K562 (cell line): ENCODE measurements around the gene S100P. TPM values are rescaled to one million over a fixed set of nuclear protein-coding genes. Genes with fewer than 3 reads are reported as not detected.

Experiments used
- CBFA2T3 ChIP-seq: fragments of 450-650 bp; IDR thresholded peaks from 2 replicates; pipeline ENCODE4 v1.6.1; 2017
- CCNT2 ChIP-seq: IDR thresholded peaks from 2 replicates; pipeline ENCODE4 v1.6.1; 2011; ENCODE audit warnings: borderline replicate concordance, low read depth, mild to moderate bottlenecking, moderate library complexity, mixed read lengths, low read length; ENCODE audit not compliant: insufficient read length; ENCODE audit errors: extremely low read depth
- CSDE1 ChIP-seq, 2 experiments: fragments of 450-650 bp; IDR thresholded peaks; 2 replicates each; pipeline ENCODE4 v1.6.1; 2016; ENCODE audit warnings: mild to moderate bottlenecking in 1 of 2
- EHMT2 ChIP-seq: fragments of 450-650 bp; IDR thresholded peaks from 2 replicates; pipeline ENCODE4 v1.6.1; 2018; ENCODE audit warnings: antibody characterized with exemption
- EWSR1 ChIP-seq: fragments of 450-650 bp; IDR thresholded peaks from 2 replicates; pipeline ENCODE4 v1.6.1; 2018; ENCODE audit warnings: borderline replicate concordance, mild to moderate bottlenecking, low read depth, moderate library complexity; ENCODE audit not compliant: partially characterized antibody
- HDAC1 ChIP-seq, 2 experiments: fragments of 450-650 bp; IDR thresholded peaks; 2 replicates each; pipeline ENCODE4 v1.6.1; 2016 to 2017; ENCODE audit warnings: inconsistent platforms in 1 of 2, mild to moderate bottlenecking in 1 of 2, moderate library complexity in 1 of 2
- HDAC6 ChIP-seq: IDR thresholded peaks from 2 replicates; pipeline ENCODE4 v1.6.1; 2012; ENCODE audit warnings: low read depth, mild to moderate bottlenecking, control low read depth, inconsistent platforms, low read length, moderate library complexity
- HNRNPLL ChIP-seq: fragments of 200-400 bp; formaldehyde crosslinking; IDR thresholded peaks from 2 replicates; pipeline ENCODE4 v1.6.1; 2017; ENCODE audit warnings: low read length, low read depth, mild to moderate bottlenecking; ENCODE audit not compliant: poor library complexity, severe bottlenecking
- HNRNPUL1 ChIP-seq: fragments of 200-400 bp; formaldehyde crosslinking; IDR thresholded peaks from 2 replicates; pipeline ENCODE4 v1.6.1; 2017; ENCODE audit warnings: low read length
- MCM2 ChIP-seq: fragments of 450-650 bp; IDR thresholded peaks from 2 replicates; pipeline ENCODE4 v1.6.1; 2017; ENCODE audit warnings: low read depth, mild to moderate bottlenecking
- MTF1 ChIP-seq: fragments of 250-450 bp; sonication (Bioruptor Pico); IDR thresholded peaks from 2 replicates; pipeline ENCODE4 v1.9.0; 2021; ENCODE audit warnings: moderate library complexity, mild to moderate bottlenecking, inconsistent platforms, borderline replicate concordance
- NCOA2 ChIP-seq, 2 experiments: fragments of 450-650 bp; IDR thresholded peaks; 2 replicates each; pipeline ENCODE4 v1.6.1; 2018; ENCODE audit warnings: mild to moderate bottlenecking in 2 of 2, moderate library complexity in 1 of 2; ENCODE audit not compliant: partially characterized antibody in 2 of 2
- NEUROD1 ChIP-seq: fragments of 150-350 bp; IDR thresholded peaks from 2 replicates; pipeline ENCODE4 v1.6.1; 2014; ENCODE audit warnings: borderline replicate concordance, low read length, low read depth; ENCODE audit not compliant: partially characterized antibody
- NRF1 ChIP-seq, 2 experiments: fragments of 450-650 bp; IDR thresholded peaks in 1 of 2; conservative IDR thresholded peaks in 1 of 2; 2 replicates each; pipeline ENCODE4 v1.6.1; 2014; ENCODE audit warnings: mild to moderate bottlenecking in 2 of 2
- PATZ1 ChIP-seq: fragments of 250-450 bp; sonication (Bioruptor Pico); IDR thresholded peaks from 2 replicates; pipeline ENCODE4 v1.5.0; 2020; ENCODE audit warnings: mild to moderate bottlenecking, borderline replicate concordance
- PHB2 ChIP-seq: fragments of 450-650 bp; IDR thresholded peaks from 2 replicates; pipeline ENCODE4 v1.6.1; 2017; ENCODE audit warnings: low read depth
- RNF2 ChIP-seq: sonication (generic); IDR thresholded peaks from 2 replicates; pipeline ENCODE4 v1.6.1; 2016
- SMARCE1 ChIP-seq: fragments of 450-650 bp; IDR thresholded peaks from 2 replicates; pipeline ENCODE4 v1.7.1; 2016; ENCODE audit warnings: mild to moderate bottlenecking
- TAF9B ChIP-seq: fragments of 450-650 bp; IDR thresholded peaks from 2 replicates; pipeline ENCODE4 v1.6.1; 2018; ENCODE audit warnings: mild to moderate bottlenecking; ENCODE audit not compliant: partially characterized antibody
- U2AF2 ChIP-seq: fragments of 200-400 bp; formaldehyde crosslinking; optimal IDR thresholded peaks from 2 replicates; pipeline ENCODE3; 2017; ENCODE audit warnings: low read depth, mild to moderate bottlenecking, low read length
- ZSCAN32 ChIP-seq: fragments of 450-650 bp; formaldehyde crosslinking; IDR thresholded peaks from 2 replicates; pipeline ENCODE4 v1.4.0; 2020; ENCODE audit warnings: mild to moderate bottlenecking, moderate library complexity
- polyA plus RNA-seq, 8 experiments: library from polyadenylated mRNA; depleted of rRNA in 4 of 8; stranded (reverse) in 5 of 8; unstranded in 3 of 8; fragments of >200 nt; fragmentation: Nextera tagmentation in 2 of 8; fragmentation: Illumina TruSeq in 1 of 8; extraction: Ambion mirVana in 2 of 8; extraction: Trizol in 1 of 8; gene quantifications; 2 replicates each; pipeline versions ENCODE4 v1.2.1 to v1.2.3, GENCODE V29; 2011 to 2014; ENCODE audit warnings: inconsistent platforms in 1 of 8, missing spikeins in 1 of 8
- total RNA-seq, 7 experiments: library from RNA; depleted of rRNA in 6 of 7; stranded (reverse); fragments of >200 nt in 6 of 7; fragmentation: Illumina TruSeq in 2 of 7; extraction: Trizol in 2 of 7; gene quantifications; 2 replicates each; pipeline versions ENCODE4 v1.2.1 to v1.2.3, GENCODE V29; 2011 to 2021; ENCODE audit warnings: low replicate concordance in 1 of 7
- TF ChIP-seq, protein P1 (sequence below): fragments of 450-650 bp; IDR thresholded peaks from 2 replicates; pipeline ENCODE4 v1.6.1; 2017; ENCODE audit warnings: antibody characterized with exemption
- TF ChIP-seq, protein P2 (sequence below): sonication (generic); formaldehyde crosslinking; IDR thresholded peaks from 2 replicates; pipeline ENCODE4 v1.8.1; 2023; ENCODE audit warnings: mild to moderate bottlenecking, missing genetic modification reagents

S100P gene
- total and polyA plus RNA-seq, 9 of the 15 experiments (the other 6 are each of a cell fraction or from before 2014, with no cell fraction given) = 4.1 to 23.8 (median 7.5) TPM

GRCh38 chr4:6709230-6710114, 15.8 kb downstream of the S100P start, which contains the start of gene MRFAP1L1 (continued):
- TF ChIP-seq ZSCAN32 (CRISPR knock-in tag) (no peak), CBFA2T3 (no peak), NEUROD1 (no peak), MTF1 (CRISPR knock-in tag) (no peak), CSDE1 (IDR thresholded peaks at IDR 0.05) (no peak), NCOA2 (IDR thresholded peaks at IDR 0.05; ENCODE audit: partially characterized antibody in 2 of 2) (no peak), HNRNPUL1 (no peak), TAF9B (peak; percentile 66), SMARCE1 (peak; percentile 54; the same call in 1 of the 2 replicates), CCNT2 (no peak), U2AF2 (no peak), PHB2 (no peak), EWSR1 (no peak), EHMT2 (no peak), NRF1 (conservative IDR thresholded peaks at IDR 0.05 in 1 of 2, IDR thresholded peaks at IDR 0.05 in 1 of 2) (peak; percentile 81 to 82), RNF2 (no peak), HNRNPLL (peak; percentile 21), PATZ1 (CRISPR knock-in tag) (no peak), HDAC6 (no peak), HDAC1 (IDR thresholded peaks at IDR 0.05) (peak in 1 of 2 experiments; percentile 59; a peak in 2 of 4 replicates), MCM2 (no peak)
- TF ChIP-seq, protein P1, sequence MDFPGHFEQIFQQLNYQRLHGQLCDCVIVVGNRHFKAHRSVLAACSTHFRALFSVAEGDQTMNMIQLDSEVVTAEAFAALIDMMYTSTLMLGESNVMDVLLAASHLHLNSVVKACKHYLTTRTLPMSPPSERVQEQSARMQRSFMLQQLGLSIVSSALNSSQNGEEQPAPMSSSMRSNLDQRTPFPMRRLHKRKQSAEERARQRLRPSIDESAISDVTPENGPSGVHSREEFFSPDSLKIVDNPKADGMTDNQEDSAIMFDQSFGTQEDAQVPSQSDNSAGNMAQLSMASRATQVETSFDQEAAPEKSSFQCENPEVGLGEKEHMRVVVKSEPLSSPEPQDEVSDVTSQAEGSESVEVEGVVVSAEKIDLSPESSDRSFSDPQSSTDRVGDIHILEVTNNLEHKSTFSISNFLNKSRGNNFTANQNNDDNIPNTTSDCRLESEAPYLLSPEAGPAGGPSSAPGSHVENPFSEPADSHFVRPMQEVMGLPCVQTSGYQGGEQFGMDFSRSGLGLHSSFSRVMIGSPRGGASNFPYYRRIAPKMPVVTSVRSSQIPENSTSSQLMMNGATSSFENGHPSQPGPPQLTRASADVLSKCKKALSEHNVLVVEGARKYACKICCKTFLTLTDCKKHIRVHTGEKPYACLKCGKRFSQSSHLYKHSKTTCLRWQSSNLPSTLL = no peak
- TF ChIP-seq, protein P2, sequence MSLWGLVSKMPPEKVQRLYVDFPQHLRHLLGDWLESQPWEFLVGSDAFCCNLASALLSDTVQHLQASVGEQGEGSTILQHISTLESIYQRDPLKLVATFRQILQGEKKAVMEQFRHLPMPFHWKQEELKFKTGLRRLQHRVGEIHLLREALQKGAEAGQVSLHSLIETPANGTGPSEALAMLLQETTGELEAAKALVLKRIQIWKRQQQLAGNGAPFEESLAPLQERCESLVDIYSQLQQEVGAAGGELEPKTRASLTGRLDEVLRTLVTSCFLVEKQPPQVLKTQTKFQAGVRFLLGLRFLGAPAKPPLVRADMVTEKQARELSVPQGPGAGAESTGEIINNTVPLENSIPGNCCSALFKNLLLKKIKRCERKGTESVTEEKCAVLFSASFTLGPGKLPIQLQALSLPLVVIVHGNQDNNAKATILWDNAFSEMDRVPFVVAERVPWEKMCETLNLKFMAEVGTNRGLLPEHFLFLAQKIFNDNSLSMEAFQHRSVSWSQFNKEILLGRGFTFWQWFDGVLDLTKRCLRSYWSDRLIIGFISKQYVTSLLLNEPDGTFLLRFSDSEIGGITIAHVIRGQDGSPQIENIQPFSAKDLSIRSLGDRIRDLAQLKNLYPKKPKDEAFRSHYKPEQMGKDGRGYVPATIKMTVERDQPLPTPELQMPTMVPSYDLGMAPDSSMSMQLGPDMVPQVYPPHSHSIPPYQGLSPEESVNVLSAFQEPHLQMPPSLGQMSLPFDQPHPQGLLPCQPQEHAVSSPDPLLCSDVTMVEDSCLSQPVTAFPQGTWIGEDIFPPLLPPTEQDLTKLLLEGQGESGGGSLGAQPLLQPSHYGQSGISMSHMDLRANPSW (CRISPR knock-in tag) = no peak
